GM18507 (cell line): ENCODE data around the gene PARP8.

Experiments
- DNase-seq: peaks from one replicate; pipeline ENCODE4 v3.0.0; 2011; ENCODE audit warnings: low read depth; ENCODE audit not compliant: insufficient read length; ENCODE audit errors: extremely low spot score
- FAIRE-seq: peaks from 2 replicates; lab custom pipeline; 2011; peaks lifted over from hg19 to GRCh38; lab: Jason Lieb, UNC

PARP8 gene

GRCh38 chr5:50874306-50875001 lies 208.0 kb downstream of the PARP8 start:
- DNase-seq: no peak
- no peak for FAIRE-seq

- no peak for FAIRE-seq
- no peak for DNase-seq
These were observed 208.5 kb downstream of the PARP8 start for GRCh38 chr5:50875002-50875344.

- FAIRE-seq (no peak), DNase-seq (no peak)
These were observed 212.0 kb downstream of the PARP8 start for GRCh38 chr5:50878470-50878869.

GRCh38 chr5:50881407-50881806 lies 215.0 kb downstream of the PARP8 start:
- FAIRE-seq: no peak
- DNase-seq: no peak

- no peak for FAIRE-seq
- DNase-seq: no peak
These were observed 220.4 kb downstream of the PARP8 start for GRCh38 chr5:50886657-50887345.

- no peak for FAIRE-seq
These were observed 221.6 kb downstream of the PARP8 start for GRCh38 chr5:50887889-50888633.

GRCh38 chr5:50888751-50889150 lies 222.3 kb downstream of the PARP8 start:
- no peak for FAIRE-seq

More at GRCh38 chr5:50887889-50888633, 221.6 kb downstream of the PARP8 start:
- DNase-seq: no peak

GRCh38 chr5:50889790-50890189 lies 223.4 kb downstream of the PARP8 start:
- no peak for FAIRE-seq
- DNase-seq: no peak

More at GRCh38 chr5:50888751-50889150, 222.3 kb downstream of the PARP8 start:
- DNase-seq: no peak
